Uterus (tissue), 2 donors: ENCODE results near the gene RIC8B.

Experiments
- CTCF ChIP-seq, 4 experiments: fragments of 200-600 bp in 2 of 4; fragments of 450-650 bp in 2 of 4; sonication (generic) in 2 of 4; IDR thresholded peaks; one replicate each; pipeline ENCODE4 v1.5.1; 2016 to 2019; ENCODE audit warnings: antibody characterized with exemption in 4 of 4, mild to moderate bottlenecking in 2 of 4, moderate library complexity in 1 of 4
- POLR2A ChIP-seq, 2 donors: fragments of 450-650 bp; IDR thresholded peaks; one replicate each; pipeline ENCODE4 v1.6.1; 2016; ENCODE audit warnings: antibody characterized with exemption in 2 of 2, mild to moderate bottlenecking in 1 of 2, moderate library complexity in 1 of 2

DNA sequence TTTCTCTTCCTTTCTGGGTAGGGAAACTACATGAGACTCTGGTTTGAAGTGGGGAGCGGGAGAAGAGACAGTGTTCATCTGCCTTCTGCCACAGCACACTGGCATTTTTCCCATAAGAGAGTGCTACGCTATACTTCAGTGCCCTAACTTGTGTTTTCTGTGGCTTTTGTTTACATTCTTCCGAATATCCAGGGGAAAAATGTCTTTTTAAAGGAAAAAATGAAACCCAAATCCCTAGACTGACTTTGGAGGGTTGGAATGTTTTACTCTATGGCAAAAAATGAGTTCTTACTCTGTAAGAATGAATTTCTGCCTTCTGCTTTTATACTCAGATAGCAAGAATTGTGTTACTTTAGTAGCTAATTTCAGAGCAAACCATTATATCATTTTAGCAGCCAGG lies 93.2 kb downstream of the RIC8B start:
- TF ChIP-seq CTCF (IDR thresholded peaks at IDR 0.05) (no peak), POLR2A (IDR thresholded peaks at IDR 0.05) (no peak)
